T-helper 2 cell treated with Interferon-gamma antibody and Interleukin-4, amounts not matched to agents 5 μg/mL and 100 μg/mL, for 36 hours (primary cell): ENCODE results near the gene TSPAN16.
"Not testable (repeated sequence)": the region's sequence is repeated elsewhere in the genome, so short reads cannot be mapped to it uniquely, and the experiment has no call there.

Experiments used
- DNase-seq: peaks from one replicate; pipeline ENCODE4 v3.0.0; 2021; ENCODE audit warnings: low spot score
- H3K27ac Mint-ChIP-seq: one replicate; pipeline ENCODE4 v1.8.0; 2021; ENCODE audit warnings: mild to moderate bottlenecking, mixed read lengths
- H3K27me3 Mint-ChIP-seq: one replicate; pipeline ENCODE4 v1.8.0; 2021; ENCODE audit warnings: low read depth, mixed read lengths
- H3K36me3 Mint-ChIP-seq: one replicate; pipeline ENCODE4 v1.8.0; 2021; ENCODE audit warnings: low read depth, mixed read lengths
- H3K4me1 Mint-ChIP-seq: one replicate; pipeline ENCODE4 v1.8.0; 2021; ENCODE audit warnings: low read depth, mixed read lengths
- H3K4me3 Mint-ChIP-seq: one replicate; pipeline ENCODE4 v1.8.0; 2022; ENCODE audit warnings: mild to moderate bottlenecking, moderate library complexity, mixed read lengths
- H3K9me3 Mint-ChIP-seq: one replicate; pipeline ENCODE4 v1.8.0; 2021; ENCODE audit warnings: mixed read lengths

TSPAN16 gene

GRCh38 chr19:11304936-11305335 is 9.0 kb downstream of the TSPAN16 start:
- DNase-seq: no peak
- Mint-ChIP-seq H3K27ac (no peak overlapping the region), H3K36me3 (no peaks in the 10 kb centered on the region), H3K4me1 (no peaks in the 10 kb centered on the region), H3K9me3 (no peaks in the 10 kb centered on the region), H3K27me3 (peaks cover 15% of the 10 kb centered on the region), H3K4me3 (no peak overlapping the region)

DNA sequence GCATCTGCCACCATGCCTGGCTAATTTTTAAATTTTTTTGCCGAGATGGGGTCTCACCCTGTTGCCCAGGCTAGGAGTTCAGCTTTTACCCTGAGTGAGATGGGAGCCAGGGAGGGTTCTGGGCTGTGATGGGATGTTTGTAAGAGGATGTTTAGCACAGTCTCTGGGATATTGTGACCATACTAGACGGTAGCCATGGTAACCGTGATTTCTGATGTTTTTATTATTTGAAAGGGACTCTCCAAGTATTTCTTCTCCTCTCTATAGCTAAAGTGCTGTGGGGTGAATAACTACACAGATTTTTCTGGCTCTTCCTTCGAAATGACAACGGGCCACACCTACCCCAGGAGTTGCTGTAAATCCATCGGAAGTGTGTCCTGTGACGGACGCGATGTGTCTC is 10.4 kb downstream of the TSPAN16 start:
- DNase-seq: no peak
- Mint-ChIP-seq H3K4me3 (no peak overlapping the region), H3K36me3 (no peaks in the 10 kb centered on the region), H3K27ac (no peak overlapping the region), H3K27me3 (peaks cover 11% of the 10 kb centered on the region), H3K4me1 (no peaks in the 10 kb centered on the region), H3K9me3 (no peaks in the 10 kb centered on the region)

GRCh38 chr19:11320278-11320995 is 24.5 kb downstream of the TSPAN16 start:
- H3K27ac Mint-ChIP-seq, H3K27me3 Mint-ChIP-seq, H3K9me3 Mint-ChIP-seq, H3K4me3 Mint-ChIP-seq, H3K36me3 Mint-ChIP-seq, DNase-seq: not testable (repeated sequence)
- H3K4me1 Mint-ChIP-seq: peaks cover 29% of the 10 kb centered on the region

DNA sequence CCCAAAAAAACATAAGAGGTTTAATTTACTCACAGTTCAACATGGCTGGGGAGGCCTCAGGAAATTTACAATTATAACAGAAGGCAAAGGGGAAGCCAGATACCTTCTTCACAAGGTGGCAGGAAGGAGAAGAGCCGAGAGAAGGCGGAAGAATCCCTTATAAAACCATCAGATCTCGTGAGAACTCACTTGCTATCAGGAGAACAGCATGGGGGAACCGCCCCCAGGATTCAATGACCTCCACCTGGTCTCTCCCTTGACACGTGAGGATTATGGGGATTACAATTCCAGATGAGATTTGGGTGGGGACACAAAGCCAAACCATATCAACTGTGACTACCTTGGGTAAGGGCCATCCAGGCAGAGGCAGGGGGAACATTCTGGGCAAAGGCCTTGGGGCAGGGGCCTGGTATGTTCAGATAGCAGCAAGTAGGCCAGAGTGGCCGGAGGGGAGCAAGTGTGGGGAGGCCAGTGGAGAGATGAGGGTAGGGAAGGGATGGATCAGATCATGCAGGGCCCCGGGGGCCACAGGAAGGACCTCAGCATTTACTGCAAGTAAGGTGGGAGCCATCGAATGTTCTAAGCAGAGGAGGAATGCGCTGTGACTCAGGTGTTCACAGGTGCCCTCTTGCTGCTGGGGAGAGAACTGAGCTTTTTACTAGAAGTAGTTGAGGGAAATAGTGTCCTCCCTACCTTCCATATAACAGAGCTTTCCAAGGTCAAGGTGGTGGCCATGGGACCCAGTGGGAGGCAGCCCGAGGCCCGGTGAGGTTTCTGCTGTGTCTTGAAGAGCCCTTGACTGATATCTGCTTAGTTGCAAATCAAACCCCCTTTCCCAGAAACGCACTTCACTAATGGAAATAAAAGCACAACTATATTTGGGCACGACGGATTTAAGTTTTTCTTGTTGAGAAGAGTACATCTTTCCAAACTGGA is 25.5 kb downstream of the TSPAN16 start:
- peaks cover 29% of the 10 kb centered on the region for H3K4me1 Mint-ChIP-seq
- H3K4me3 Mint-ChIP-seq: no peak overlapping the region
- peaks cover 4% of the 10 kb centered on the region for H3K36me3 Mint-ChIP-seq
- H3K9me3 Mint-ChIP-seq: no peaks in the 10 kb centered on the region
- H3K27me3 Mint-ChIP-seq: peaks cover 3% of the 10 kb centered on the region
- no peak overlapping the region for H3K27ac Mint-ChIP-seq
- no peak for DNase-seq

- no peak for DNase-seq
- Mint-ChIP-seq H3K9me3 (no peaks in the 10 kb centered on the region), H3K4me1 (peaks cover 29% of the 10 kb centered on the region), H3K27me3 (peaks cover 3% of the 10 kb centered on the region), H3K4me3 (no peak overlapping the region), H3K36me3 (peaks cover 4% of the 10 kb centered on the region), H3K27ac (no peak overlapping the region)
These were observed 26.5 kb downstream of the TSPAN16 start for GRCh38 chr19:11322269-11323024.

GRCh38 chr19:11323601-11324078 is 27.7 kb downstream of the TSPAN16 start:
- peaks cover 4% of the 10 kb centered on the region for H3K36me3 Mint-ChIP-seq

GRCh38 chr19:11324079-11324661 is 28.2 kb downstream of the TSPAN16 start:
- Mint-ChIP-seq H3K9me3 (no peaks in the 10 kb centered on the region), H3K27me3 (no peaks in the 10 kb centered on the region), H3K4me3 (peak overlapping the region; percentile 77), H3K4me1 (peaks cover 26% of the 10 kb centered on the region), H3K27ac (peak overlapping the region; percentile 91), H3K36me3 (peaks cover 4% of the 10 kb centered on the region)
- DNase-seq: peak; percentile 47

More at GRCh38 chr19:11323601-11324078, 27.7 kb downstream of the TSPAN16 start:
- Mint-ChIP-seq H3K27me3 (no peaks in the 10 kb centered on the region), H3K4me3 (peak overlapping the region; percentile 77), H3K4me1 (peaks cover 26% of the 10 kb centered on the region), H3K27ac (peak overlapping the region; percentile 91), H3K9me3 (no peaks in the 10 kb centered on the region)
- no peak for DNase-seq

- peaks cover 4% of the 10 kb centered on the region for H3K36me3 Mint-ChIP-seq
- H3K4me1 Mint-ChIP-seq: peaks cover 26% of the 10 kb centered on the region
- peak overlapping the region; percentile 77 for H3K4me3 Mint-ChIP-seq
- H3K27ac Mint-ChIP-seq: peak overlapping the region; percentile 91
- H3K27me3 Mint-ChIP-seq: no peaks in the 10 kb centered on the region
- no peaks in the 10 kb centered on the region for H3K9me3 Mint-ChIP-seq
- DNase-seq: no peak
These were observed 28.9 kb downstream of the TSPAN16 start for GRCh38 chr19:11324748-11325389.

GRCh38 chr19:11325544-11325943 is 29.6 kb downstream of the TSPAN16 start:
- Mint-ChIP-seq H3K27me3 (no peaks in the 10 kb centered on the region), H3K4me3 (no peak overlapping the region), H3K9me3 (no peaks in the 10 kb centered on the region), H3K4me1 (peaks cover 26% of the 10 kb centered on the region), H3K27ac (no peak overlapping the region), H3K36me3 (peaks cover 4% of the 10 kb centered on the region)
- no peak for DNase-seq

DNA sequence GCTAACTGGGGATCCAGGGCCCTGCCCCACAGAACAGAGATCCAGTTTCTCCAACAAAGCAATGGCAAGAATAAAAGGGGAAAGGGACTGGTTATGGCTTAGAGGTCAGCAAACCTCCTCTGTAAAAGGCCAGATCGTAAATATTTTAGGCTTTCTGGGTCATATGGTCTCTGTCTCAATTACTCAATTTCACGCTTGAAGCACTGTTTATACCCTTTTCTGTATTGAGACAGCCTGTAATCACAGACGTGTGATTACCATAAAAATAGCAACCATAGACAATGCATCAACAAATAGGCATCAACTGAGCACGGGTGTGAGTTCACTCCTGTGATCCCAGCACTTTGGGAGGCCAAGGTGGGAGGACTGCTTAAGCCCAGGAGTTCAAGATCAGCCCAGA is 34.2 kb downstream of the TSPAN16 start:
- H3K9me3 Mint-ChIP-seq: no peaks in the 10 kb centered on the region
- no peak for DNase-seq
- no peak overlapping the region for H3K4me3 Mint-ChIP-seq
- no peaks in the 10 kb centered on the region for H3K27me3 Mint-ChIP-seq
- no peaks in the 10 kb centered on the region for H3K4me1 Mint-ChIP-seq
- no peak overlapping the region for H3K27ac Mint-ChIP-seq
- peaks cover 8% of the 10 kb centered on the region for H3K36me3 Mint-ChIP-seq

GRCh38 chr19:11331502-11331901 is 35.5 kb downstream of the TSPAN16 start:
- Mint-ChIP-seq H3K4me3 (no peak overlapping the region), H3K27ac (no peak overlapping the region), H3K36me3 (peaks cover 19% of the 10 kb centered on the region), H3K9me3 (no peaks in the 10 kb centered on the region), H3K27me3 (no peaks in the 10 kb centered on the region), H3K4me1 (no peaks in the 10 kb centered on the region)
- DNase-seq: no peak

GRCh38 chr19:11332822-11333221 is 36.9 kb downstream of the TSPAN16 start:
- Mint-ChIP-seq H3K4me3 (no peak overlapping the region), H3K4me1 (peaks cover 7% of the 10 kb centered on the region), H3K36me3 (peaks cover 22% of the 10 kb centered on the region)

GRCh38 chr19:11333838-11334237 is 37.9 kb downstream of the TSPAN16 start:
- H3K4me1 Mint-ChIP-seq: peaks cover 13% of the 10 kb centered on the region
- peaks cover 22% of the 10 kb centered on the region for H3K36me3 Mint-ChIP-seq
- H3K27ac Mint-ChIP-seq, H3K9me3 Mint-ChIP-seq, H3K4me3 Mint-ChIP-seq, H3K27me3 Mint-ChIP-seq, DNase-seq: not testable (repeated sequence)

More at GRCh38 chr19:11332822-11333221, 36.9 kb downstream of the TSPAN16 start:
- Mint-ChIP-seq H3K27ac (no peak overlapping the region), H3K27me3 (no peaks in the 10 kb centered on the region), H3K9me3 (no peaks in the 10 kb centered on the region)
- no peak for DNase-seq
